Measurements from ENCODE around the gene DAPK2. TPM values are rescaled to one million over a fixed set of nuclear protein-coding genes. Genes with fewer than 3 reads are reported as not detected.
A peak's percentile ranks its signal among the peaks of the same experiment; 100 is the strongest.

The DAPK2 gene
- total RNA-seq, 6 experiments from 2014 or later = 2.1 to 5.7 (median 5.1) TPM

- Mint-ChIP-seq H3K27me3 (ENCODE audit: insufficient read depth) (no peaks in the 10 kb centered on the region; the same call in 1 of the 2 replicates), H3K36me3 (ENCODE audit: low read depth) (no peaks in the 10 kb centered on the region), H3K4me3 (no peak overlapping the region), H3K9me3 (no peaks in the 10 kb centered on the region), H3K4me1 (ENCODE audit: low read depth) (peaks cover 53% of the 10 kb centered on the region), H3K27ac (peak overlapping the region; percentile 36)
- DNase-seq = no peak
- TF ChIP-seq CTCF (IDR thresholded peaks at IDR 0.05) = no peak
Measured at GRCh38 chr15:63971427-63971805, 74.9 kb downstream of the DAPK2 start.

GRCh38 chr15:63970621-63971426, 75.5 kb downstream of the DAPK2 start:
- no peak for TF ChIP-seq CTCF (IDR thresholded peaks at IDR 0.05)
- H3K9me3 Mint-ChIP-seq = no peaks in the 10 kb centered on the region
- peaks cover 53% of the 10 kb centered on the region for H3K4me1 Mint-ChIP-seq (ENCODE audit: low read depth)
- peak; percentile 9 for DNase-seq
- no peak overlapping the region for H3K4me3 Mint-ChIP-seq
- no peaks in the 10 kb centered on the region; the same call in 1 of the 2 replicates for H3K27me3 Mint-ChIP-seq (ENCODE audit: insufficient read depth)
- peak overlapping the region; percentile 36 for H3K27ac Mint-ChIP-seq
- H3K36me3 Mint-ChIP-seq (ENCODE audit: low read depth) = 0 out of 2 replicates have a peak, but pooled peaks cover 3% of the 10 kb centered on the region

GRCh38 chr15:63969652-63970421, 76.4 kb downstream of the DAPK2 start:
- Mint-ChIP-seq H3K36me3 (ENCODE audit: low read depth) (0 out of 2 replicates have a peak, but pooled peaks cover 5% of the 10 kb centered on the region), H3K4me3 (no peak overlapping the region), H3K4me1 (ENCODE audit: low read depth) (peaks cover 50% of the 10 kb centered on the region), H3K27me3 (ENCODE audit: insufficient read depth) (no peaks in the 10 kb centered on the region; the same call in 1 of the 2 replicates), H3K9me3 (no peaks in the 10 kb centered on the region), H3K27ac (no peak overlapping the region)
- no peak for DNase-seq
- TF ChIP-seq CTCF (IDR thresholded peaks at IDR 0.05) = no peak

GRCh38 chr15:63968700-63969099, 77.6 kb downstream of the DAPK2 start:
- TF ChIP-seq CTCF (IDR thresholded peaks at IDR 0.05) = no peak
- no peaks in the 10 kb centered on the region; the same call in 1 of the 2 replicates for H3K27me3 Mint-ChIP-seq (ENCODE audit: insufficient read depth)
- no peak overlapping the region for H3K27ac Mint-ChIP-seq
- peaks cover 6% of the 10 kb centered on the region; the same call in 1 of the 2 replicates for H3K36me3 Mint-ChIP-seq (ENCODE audit: low read depth)
- H3K9me3 Mint-ChIP-seq = no peaks in the 10 kb centered on the region
- H3K4me3 Mint-ChIP-seq = no peak overlapping the region
- DNase-seq = no peak
- H3K4me1 Mint-ChIP-seq (ENCODE audit: low read depth) = peaks cover 38% of the 10 kb centered on the region

- no peaks in the 10 kb centered on the region for H3K9me3 Mint-ChIP-seq
- no peaks in the 10 kb centered on the region; the same call in 1 of the 2 replicates for H3K27me3 Mint-ChIP-seq (ENCODE audit: insufficient read depth)
- H3K4me3 Mint-ChIP-seq = no peak overlapping the region
- no peak overlapping the region for H3K27ac Mint-ChIP-seq
- TF ChIP-seq CTCF (IDR thresholded peaks at IDR 0.05) = no peak
- H3K4me1 Mint-ChIP-seq (ENCODE audit: low read depth) = peaks cover 33% of the 10 kb centered on the region
- no peak for DNase-seq
- peaks cover 11% of the 10 kb centered on the region; the same call in 1 of the 2 replicates for H3K36me3 Mint-ChIP-seq (ENCODE audit: low read depth)
Measured at GRCh38 chr15:63968122-63968524, 78.2 kb downstream of the DAPK2 start.

Measured in HFFc6 (cell line).